Frontal cortex (tissue), 4 donors: ENCODE measurements around the gene MRPL43. TPM values are rescaled to one million over a fixed set of nuclear protein-coding genes. Genes with fewer than 3 reads are reported as not detected.
A peak's percentile ranks its signal among the peaks of the same experiment; 100 is the strongest.

ENCODE experiments used
- DNase-seq, 2 donors: peaks; one replicate each; pipeline ENCODE4 v3.0.0; 2012; ENCODE audit warnings: low spot score in 2 of 2
- FAIRE-seq: peaks from 2 replicates; lab custom pipeline; 2012; peaks lifted over from hg19 to GRCh38; lab: Jason Lieb, UNC
- total RNA-seq: library from RNA; depleted of rRNA; stranded (reverse); fragments of >200 nt; gene quantifications from one replicate; pipeline ENCODE4 v1.2.3, GENCODE V29; 2014
- donor health status: control.
- donor health status: control.
- donor health status: control.

MRPL43 gene
- total RNA-seq, 1 donor from 2014 or later, result 35.5 TPM

GRCh38 chr10:100970914-100971811 is 16.1 kb downstream of the MRPL43 start:
- peak in 1 of 2 donors; percentile 5 for DNase-seq
- FAIRE-seq, result no peak

- FAIRE-seq (no peak), DNase-seq (peak in 1 of 2 donors; percentile 21)
Observed at GRCh38 chr10:100970076-100970913, 17.0 kb downstream of the MRPL43 start.

- FAIRE-seq, result no peak
- peak; percentile 61 for DNase-seq
Observed at GRCh38 chr10:100969187-100970075, 17.9 kb downstream of the MRPL43 start, which contains the start of gene SEMA4G. Gene SEMA4G (plus strand): TSS chr10:100969504. CDS start chr10:100972913, 3,409 bp downstream.

- DNase-seq (no peak), FAIRE-seq (no peak)
Observed at GRCh38 chr10:100968863-100969186, 18.5 kb downstream of the MRPL43 start.

GRCh38 chr10:100968062-100968736 is 19.1 kb downstream of the MRPL43 start:
- DNase-seq (peak in 1 of 2 donors; percentile 18), FAIRE-seq (no peak)

- DNase-seq (no peak), FAIRE-seq (no peak)
Observed at GRCh38 chr10:100967332-100967731, 20.0 kb downstream of the MRPL43 start.

- no peak for DNase-seq
- no peak for FAIRE-seq
Observed at GRCh38 chr10:100966887-100967286, 20.4 kb downstream of the MRPL43 start.

GRCh38 chr10:100965820-100966219 is 21.5 kb downstream of the MRPL43 start:
- DNase-seq, result no peak
- FAIRE-seq, result no peak

- no peak for DNase-seq
- FAIRE-seq, result no peak
Observed at GRCh38 chr10:100963826-100964225, 23.5 kb downstream of the MRPL43 start.

GRCh38 chr10:100962351-100963080 is 24.8 kb downstream of the MRPL43 start:
- DNase-seq, result no peak

GRCh38 chr10:100960251-100960650 is 27.0 kb downstream of the MRPL43 start:
- FAIRE-seq (no peak), DNase-seq (no peak)

More at GRCh38 chr10:100962351-100963080, 24.8 kb downstream of the MRPL43 start:
- FAIRE-seq, result no peak

- DNase-seq, result no peak
- no peak for FAIRE-seq
Observed at GRCh38 chr10:100948916-100949315, 38.4 kb downstream of the MRPL43 start.

- no peak for DNase-seq
- FAIRE-seq, result no peak
Observed at GRCh38 chr10:100945754-100946153, 41.5 kb downstream of the MRPL43 start.

GRCh38 chr10:100943508-100943907 is 43.8 kb downstream of the MRPL43 start:
- DNase-seq (no peak), FAIRE-seq (no peak)

- DNase-seq (no peak), FAIRE-seq (no peak)
Observed at GRCh38 chr10:100942229-100942628, 45.1 kb downstream of the MRPL43 start.

- no peak for DNase-seq
- FAIRE-seq, result no peak
Observed at GRCh38 chr10:100939763-100940344, 47.4 kb downstream of the MRPL43 start.
